ENCODE results near the gene DYNC1I1.

Gene DYNC1I1

DNA sequence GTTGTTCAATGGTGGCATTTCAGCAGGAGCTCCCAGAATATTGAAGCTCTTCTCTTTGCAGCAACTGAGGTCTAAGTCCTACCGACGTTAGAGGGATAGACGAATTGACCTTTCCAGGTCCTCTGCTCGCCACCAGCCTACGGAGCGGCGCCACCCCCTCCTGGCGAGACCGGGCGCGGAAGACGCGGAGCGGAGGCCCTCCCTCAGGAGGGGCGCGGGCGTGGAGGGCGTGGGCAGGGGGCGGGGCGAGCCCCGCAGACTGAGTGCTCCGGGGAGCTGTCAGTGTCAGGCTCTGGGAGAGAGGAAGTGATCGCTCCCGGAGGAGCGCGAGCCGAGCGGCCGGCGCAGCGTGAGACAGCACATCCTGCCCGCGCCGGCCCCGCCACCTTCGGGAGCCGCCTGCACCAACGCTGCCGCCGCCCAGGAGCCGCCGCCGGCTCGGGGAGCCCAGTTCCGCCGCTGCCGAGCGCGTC, at the start of gene DYNC1I1:
Gene DYNC1I1 (plus strand): TSS at position 257 of the 473 bp plus-strand sequence. CDS start 32,176 bp downstream, outside the sequence.
- Mint-ChIP-seq H3K4me3 (peak within 1 kb of the TSS; percentile 68), H3K4me1 (ENCODE audit: low read depth) (no peaks in the 10 kb centered on the region), H3K27ac (no peak within 1 kb of the TSS), H3K36me3 (ENCODE audit: low read depth) (no peaks in the 10 kb centered on the region), H3K9me3 (no peaks in the 10 kb centered on the region), H3K27me3 (ENCODE audit: low read depth) (peaks cover 39% of the 10 kb centered on the region)

- Mint-ChIP-seq H3K27me3 (ENCODE audit: low read depth) (no peaks in the 10 kb centered on the region), H3K4me3 (no peak overlapping the region), H3K27ac (no peak overlapping the region), H3K4me1 (ENCODE audit: low read depth) (no peaks in the 10 kb centered on the region), H3K9me3 (no peaks in the 10 kb centered on the region), H3K36me3 (ENCODE audit: low read depth) (no peaks in the 10 kb centered on the region)
Measured at GRCh38 chr7:95723583-95724180, 48.7 kb upstream of the DYNC1I1 start.

DNA sequence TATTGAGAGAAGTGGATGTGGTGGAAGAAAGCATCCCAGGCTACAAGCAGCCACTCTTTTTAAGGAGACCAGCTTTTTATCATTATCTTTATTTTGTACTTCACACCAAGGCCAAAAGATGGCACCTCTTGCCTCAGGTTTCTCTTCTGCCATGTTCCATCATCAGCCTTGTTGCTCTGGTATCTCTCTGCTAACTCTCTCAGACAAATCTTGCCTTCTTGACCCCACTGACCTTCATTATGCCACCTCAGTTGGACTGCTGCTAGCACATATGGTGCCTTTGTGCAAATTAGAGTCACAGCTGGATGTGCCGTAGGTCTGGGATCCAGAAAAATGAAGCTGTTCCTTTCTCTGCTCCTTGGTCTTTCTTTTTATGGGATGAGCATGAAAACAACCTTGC, 47.1 kb upstream of the DYNC1I1 start:
- Mint-ChIP-seq H3K27me3 (ENCODE audit: low read depth) (no peaks in the 10 kb centered on the region), H3K36me3 (ENCODE audit: low read depth) (no peaks in the 10 kb centered on the region), H3K4me1 (ENCODE audit: low read depth) (no peaks in the 10 kb centered on the region), H3K9me3 (no peaks in the 10 kb centered on the region), H3K27ac (no peak overlapping the region), H3K4me3 (no peak overlapping the region)

- H3K4me1 Mint-ChIP-seq (ENCODE audit: low read depth): no peaks in the 10 kb centered on the region
- H3K9me3 Mint-ChIP-seq: no peaks in the 10 kb centered on the region
- H3K27me3 Mint-ChIP-seq (ENCODE audit: low read depth): no peaks in the 10 kb centered on the region
- no peak overlapping the region for H3K4me3 Mint-ChIP-seq
- H3K36me3 Mint-ChIP-seq (ENCODE audit: low read depth): no peaks in the 10 kb centered on the region
- no peak overlapping the region for H3K27ac Mint-ChIP-seq
Measured at GRCh38 chr7:95730493-95731280, 41.7 kb upstream of the DYNC1I1 start.

- Mint-ChIP-seq H3K9me3 (no peaks in the 10 kb centered on the region), H3K27me3 (ENCODE audit: low read depth) (no peaks in the 10 kb centered on the region), H3K4me3 (no peak overlapping the region), H3K4me1 (ENCODE audit: low read depth) (no peaks in the 10 kb centered on the region), H3K27ac (no peak overlapping the region), H3K36me3 (ENCODE audit: low read depth) (no peaks in the 10 kb centered on the region)
Measured at GRCh38 chr7:95736635-95737034, 35.7 kb upstream of the DYNC1I1 start.

DNA sequence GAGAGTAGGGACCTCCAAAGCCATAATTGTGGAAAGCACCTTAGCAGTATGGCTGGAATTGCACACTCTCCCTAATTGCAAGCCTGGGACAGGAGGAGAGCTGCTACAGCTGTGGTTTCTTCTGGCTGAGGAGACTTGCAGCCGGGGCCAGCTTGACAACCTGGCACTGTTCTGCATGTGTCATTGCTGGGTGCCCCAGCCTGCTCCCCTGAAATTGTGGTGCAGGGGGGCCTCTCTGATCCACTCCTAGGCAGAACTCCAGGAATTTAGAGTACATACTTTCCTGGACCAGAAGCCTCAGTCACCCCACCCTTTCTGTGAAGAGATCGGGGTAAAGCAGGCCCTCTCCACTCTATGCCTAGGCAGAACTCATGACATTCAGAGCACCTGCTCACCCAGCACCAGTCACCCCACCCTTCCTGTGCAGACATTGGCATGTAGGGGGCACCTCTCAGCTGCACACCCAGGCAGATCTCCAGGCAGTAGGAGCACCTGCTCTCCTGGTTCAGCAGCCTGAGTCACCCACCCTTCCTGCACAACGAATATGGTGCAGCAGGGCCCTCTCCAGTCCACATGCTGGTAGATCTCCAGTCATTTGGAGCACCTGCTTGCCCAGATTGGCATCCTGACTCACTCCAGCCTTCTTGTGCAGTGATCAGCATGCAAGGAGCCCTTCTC, 34.4 kb upstream of the DYNC1I1 start:
- Mint-ChIP-seq H3K9me3 (no peaks in the 10 kb centered on the region), H3K27ac (no peak overlapping the region), H3K27me3 (ENCODE audit: low read depth) (no peaks in the 10 kb centered on the region), H3K36me3 (ENCODE audit: low read depth) (no peaks in the 10 kb centered on the region), H3K4me1 (ENCODE audit: low read depth) (no peaks in the 10 kb centered on the region), H3K4me3 (no peak overlapping the region)

- Mint-ChIP-seq H3K27me3 (ENCODE audit: low read depth) (no peaks in the 10 kb centered on the region), H3K4me1 (ENCODE audit: low read depth) (no peaks in the 10 kb centered on the region), H3K4me3 (no peak overlapping the region), H3K36me3 (ENCODE audit: low read depth) (no peaks in the 10 kb centered on the region), H3K27ac (no peak overlapping the region), H3K9me3 (no peaks in the 10 kb centered on the region)
Measured at GRCh38 chr7:95749044-95749443, 23.3 kb upstream of the DYNC1I1 start.

DNA sequence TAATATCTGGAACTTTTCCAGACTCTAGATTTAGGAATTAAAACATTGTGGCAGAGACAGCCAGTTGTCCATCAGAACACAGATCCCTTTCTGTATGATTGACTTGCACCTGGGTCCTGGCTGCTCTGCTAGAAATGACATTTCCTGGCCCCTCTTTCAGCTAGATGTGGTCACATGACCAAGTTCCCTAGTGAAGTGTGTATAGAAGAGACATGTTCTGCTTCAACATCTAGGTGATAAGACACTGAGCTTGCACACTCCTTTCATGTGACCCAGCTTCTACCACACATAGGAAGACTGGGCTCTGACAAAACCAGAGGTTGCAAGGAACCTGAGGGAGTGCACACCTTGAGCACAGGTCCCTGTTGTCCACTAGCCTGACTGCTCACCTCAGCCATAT, 22.8 kb upstream of the DYNC1I1 start:
- H3K4me1 Mint-ChIP-seq (ENCODE audit: low read depth): no peaks in the 10 kb centered on the region

DNA sequence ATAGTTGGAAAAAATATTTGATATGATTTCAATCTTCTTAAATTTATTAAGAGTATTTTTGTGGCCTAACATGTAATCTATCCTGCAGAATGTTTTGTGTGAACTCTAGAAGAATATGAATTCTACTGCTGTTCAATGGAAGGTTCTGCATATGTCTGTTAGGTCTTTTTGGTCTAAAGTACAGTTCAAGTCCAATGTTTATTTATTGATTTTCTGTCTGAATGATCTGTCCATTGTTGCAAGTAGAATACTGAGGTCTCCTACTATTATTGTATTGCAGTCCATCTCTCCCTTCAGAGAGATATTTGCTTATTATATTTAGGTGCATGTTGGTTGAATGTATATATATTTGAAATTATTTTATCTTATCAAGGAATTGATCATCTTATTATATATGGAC, 18.9 kb upstream of the DYNC1I1 start:
- Mint-ChIP-seq H3K9me3 (no peaks in the 10 kb centered on the region), H3K4me3 (no peak overlapping the region), H3K4me1 (ENCODE audit: low read depth) (no peaks in the 10 kb centered on the region), H3K27ac (no peak overlapping the region), H3K36me3 (ENCODE audit: low read depth) (no peaks in the 10 kb centered on the region), H3K27me3 (ENCODE audit: low read depth) (no peaks in the 10 kb centered on the region)

More for the DNA sequence above, 22.8 kb upstream of the DYNC1I1 start:
- H3K36me3 Mint-ChIP-seq (ENCODE audit: low read depth): no peaks in the 10 kb centered on the region
- no peak overlapping the region for H3K4me3 Mint-ChIP-seq
- H3K9me3 Mint-ChIP-seq: no peaks in the 10 kb centered on the region
- no peaks in the 10 kb centered on the region for H3K27me3 Mint-ChIP-seq (ENCODE audit: low read depth)
- no peak overlapping the region for H3K27ac Mint-ChIP-seq

GRCh38 chr7:95755277-95755934, 16.9 kb upstream of the DYNC1I1 start:
- H3K27me3 Mint-ChIP-seq (ENCODE audit: low read depth): no peaks in the 10 kb centered on the region
- H3K9me3 Mint-ChIP-seq: no peaks in the 10 kb centered on the region
- no peaks in the 10 kb centered on the region for H3K36me3 Mint-ChIP-seq (ENCODE audit: low read depth)
- no peaks in the 10 kb centered on the region for H3K4me1 Mint-ChIP-seq (ENCODE audit: low read depth)
- H3K27ac Mint-ChIP-seq: no peak overlapping the region
- H3K4me3 Mint-ChIP-seq: no peak overlapping the region

DNA sequence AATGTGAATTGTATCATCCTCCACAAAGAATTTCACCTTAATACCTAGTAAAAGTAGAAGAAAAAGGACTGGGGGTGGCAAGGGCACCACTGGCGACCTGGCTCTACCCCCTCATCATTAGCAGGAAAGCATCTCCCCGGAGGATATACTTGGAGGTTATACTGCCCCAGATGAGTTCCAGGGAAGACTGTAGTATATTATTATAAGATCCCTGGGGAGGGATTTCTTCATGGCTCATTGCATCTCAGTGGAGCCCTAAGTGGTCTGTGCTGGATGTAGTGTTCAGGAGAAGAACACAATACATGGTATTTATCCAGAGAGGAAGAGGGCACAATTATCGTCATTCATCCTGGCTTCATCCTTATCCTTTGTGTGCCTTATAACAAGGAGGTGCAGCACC, 14.2 kb upstream of the DYNC1I1 start:
- H3K27me3 Mint-ChIP-seq (ENCODE audit: low read depth): no peaks in the 10 kb centered on the region
- no peak overlapping the region for H3K27ac Mint-ChIP-seq
- H3K4me1 Mint-ChIP-seq (ENCODE audit: low read depth): no peaks in the 10 kb centered on the region
- H3K4me3 Mint-ChIP-seq: no peak overlapping the region
- H3K36me3 Mint-ChIP-seq (ENCODE audit: low read depth): no peaks in the 10 kb centered on the region
- no peaks in the 10 kb centered on the region for H3K9me3 Mint-ChIP-seq

DNA sequence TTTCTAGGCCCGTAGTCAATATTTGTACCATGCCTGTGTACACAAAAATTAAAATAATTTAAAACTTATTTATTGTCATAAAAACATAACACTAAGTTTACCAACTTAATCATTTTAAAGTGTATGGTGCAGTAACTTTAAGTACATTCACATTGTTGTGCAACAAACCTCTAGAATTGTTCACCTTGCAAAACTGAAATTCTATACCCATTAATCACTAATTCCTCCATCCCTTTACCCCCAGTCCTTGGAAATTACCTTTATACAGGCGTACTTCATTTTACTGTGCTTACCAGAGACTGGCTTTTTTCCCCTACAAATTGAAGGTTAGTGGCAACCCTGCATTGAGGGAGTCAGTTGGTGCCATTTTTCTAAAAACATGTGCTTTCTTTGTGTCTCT, 6.3 kb upstream of the DYNC1I1 start:
- H3K27me3 Mint-ChIP-seq (ENCODE audit: low read depth): peaks cover 7% of the 10 kb centered on the region
- no peaks in the 10 kb centered on the region for H3K4me1 Mint-ChIP-seq (ENCODE audit: low read depth)
- H3K27ac Mint-ChIP-seq: no peak overlapping the region
- no peaks in the 10 kb centered on the region for H3K9me3 Mint-ChIP-seq
- no peak overlapping the region for H3K4me3 Mint-ChIP-seq
- H3K36me3 Mint-ChIP-seq (ENCODE audit: low read depth): no peaks in the 10 kb centered on the region

- Mint-ChIP-seq H3K27me3 (ENCODE audit: low read depth) (peaks cover 12% of the 10 kb centered on the region), H3K9me3 (no peaks in the 10 kb centered on the region), H3K4me1 (ENCODE audit: low read depth) (no peaks in the 10 kb centered on the region), H3K27ac (no peak overlapping the region), H3K36me3 (ENCODE audit: low read depth) (no peaks in the 10 kb centered on the region), H3K4me3 (no peak overlapping the region)
Measured at GRCh38 chr7:95766657-95767056, 5.7 kb upstream of the DYNC1I1 start.

DNA sequence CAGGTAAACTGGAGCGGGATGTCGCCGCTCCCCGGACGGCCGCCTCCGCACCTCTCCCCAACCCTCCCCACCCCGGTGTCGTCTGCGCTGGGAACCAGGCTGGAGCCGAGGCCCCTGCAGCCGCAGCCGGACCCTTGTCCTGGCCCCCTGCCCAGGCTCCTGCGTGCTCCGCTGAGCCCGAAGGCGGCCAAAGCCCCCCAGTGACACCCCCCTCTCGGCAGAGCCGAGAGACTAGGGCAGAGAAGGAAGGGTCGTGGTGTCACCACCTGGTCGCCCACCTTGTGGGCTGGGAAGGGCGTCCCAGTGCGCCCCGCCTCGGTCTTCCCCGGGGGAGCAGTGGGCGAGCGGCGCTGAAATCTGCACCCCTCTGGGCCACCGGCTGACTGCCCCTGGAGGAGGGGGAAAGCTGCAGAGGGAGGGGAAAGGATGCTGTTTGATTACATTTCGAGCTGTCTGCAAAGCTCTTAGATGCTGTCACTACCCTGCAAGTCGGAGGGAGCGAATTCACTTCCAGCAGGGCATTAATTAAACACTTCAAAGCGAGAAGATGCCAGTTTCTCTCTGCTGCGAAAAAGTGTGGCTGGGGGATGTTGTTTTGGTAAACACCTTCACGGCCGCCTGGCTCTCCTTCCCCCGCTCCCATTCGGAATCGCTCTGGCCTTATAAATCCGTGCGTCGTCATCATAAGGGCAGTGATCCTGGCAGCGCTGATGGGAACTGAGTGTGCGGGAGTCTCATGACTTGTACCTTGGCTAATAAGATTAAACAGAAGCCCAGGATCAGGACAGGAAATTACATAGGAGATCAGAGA, 622 bp downstream of the DYNC1I1 start:
- H3K36me3 Mint-ChIP-seq (ENCODE audit: low read depth): no peaks in the 10 kb centered on the region
- H3K4me3 Mint-ChIP-seq: no peak overlapping the region
- H3K9me3 Mint-ChIP-seq: no peaks in the 10 kb centered on the region
- H3K27me3 Mint-ChIP-seq (ENCODE audit: low read depth): peaks cover 39% of the 10 kb centered on the region
- no peak overlapping the region for H3K27ac Mint-ChIP-seq
- H3K4me1 Mint-ChIP-seq (ENCODE audit: low read depth): no peaks in the 10 kb centered on the region
